ENCODE results near the gene FAM78B.
A peak's percentile ranks its signal among the peaks of the same experiment; 100 is the strongest.

Gene FAM78B

DNA sequence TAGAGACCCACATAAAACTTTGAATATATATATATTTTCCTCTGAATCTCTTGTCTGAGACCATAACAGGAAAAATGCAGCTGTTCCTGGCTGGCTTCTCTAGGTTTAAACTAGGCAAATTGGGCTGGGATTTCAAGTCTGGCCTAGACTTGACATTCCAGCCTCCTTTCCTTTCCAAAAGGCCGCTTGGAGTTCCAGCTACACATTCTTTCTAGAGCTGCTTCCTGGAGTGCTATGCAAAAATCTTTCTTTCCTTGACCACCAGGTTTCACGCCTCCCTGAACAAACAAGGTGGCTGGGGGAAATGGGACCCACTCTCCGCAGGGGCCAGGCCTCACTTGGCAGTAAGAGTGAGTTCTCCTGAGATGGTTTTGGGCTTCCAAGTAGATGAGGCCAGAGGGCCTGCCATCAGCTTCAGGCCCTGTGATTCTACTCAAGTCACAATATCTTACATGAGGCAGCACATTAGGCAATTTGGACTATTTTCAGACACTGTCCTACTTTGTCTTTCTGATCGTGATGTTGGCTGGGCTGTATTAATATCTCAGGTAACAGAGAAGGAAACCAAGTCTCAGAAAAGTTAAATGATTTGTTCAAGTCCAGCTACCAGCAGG lies 102.4 kb downstream of the FAM78B start:
- Histone ChIP-seq H3K18ac (ENCODE audit: low read length) (no peak overlapping the region), H4K91ac (ENCODE audit: low read depth, low read length, poor library complexity) (no peak overlapping the region), H2AK5ac (ENCODE audit: low read depth, low read length) (no peak overlapping the region), H3K27me3 (ENCODE audit: control insufficient read depth in 3 of 3, insufficient read depth in 3 of 3, low read depth in 1 of 3, low read length in 3 of 3) (no peaks in the 10 kb centered on the region), H2BK120ac (ENCODE audit: low read depth, low read length) (no peak overlapping the region), H3K9ac (ENCODE audit: low read depth, low read length, poor library complexity) (no peak overlapping the region), H3K9me3 (replicated peaks in 1 of 2; ENCODE audit: control insufficient read depth in 2 of 2, insufficient read depth in 1 of 2, low read depth in 1 of 2, low read length in 2 of 2) (no peaks in the 10 kb centered on the region), H3K4me1 (ENCODE audit: control insufficient read depth in 2 of 2, insufficient read depth in 1 of 2, low read depth in 1 of 2, low read length in 2 of 2) (peaks cover 0 to 2% of the 10 kb centered on the region in 2 donors), H3K4me3 (ENCODE audit: low read length in 2 of 2) (no peak overlapping the region), H3K36me3 (replicated peaks in 1 of 2; ENCODE audit: control insufficient read depth in 2 of 2, insufficient read depth in 2 of 2, low read length in 2 of 2) (no peaks in the 10 kb centered on the region), H2AFZ (ENCODE audit: low read length) (no peak overlapping the region), H2BK15ac (ENCODE audit: low read length) (no peak overlapping the region), H2BK12ac (ENCODE audit: low read length) (no peak overlapping the region), H2BK5ac (ENCODE audit: low read length) (no peak overlapping the region), H3K14ac (ENCODE audit: low read length) (no peak overlapping the region), H3K79me1 (ENCODE audit: low read depth, low read length) (no peaks in the 10 kb centered on the region), H3K23ac (ENCODE audit: low read depth, low read length, poor library complexity) (no peak overlapping the region), H3K4ac (ENCODE audit: low read length) (no peak overlapping the region), H3K4me2 (ENCODE audit: insufficient read depth, low read length, poor library complexity, severe bottlenecking) (no peak overlapping the region), H4K8ac (ENCODE audit: low read depth, low read length) (no peak overlapping the region), H3K27ac (replicated peaks; ENCODE audit: low read length) (no peak overlapping the region)
- no CpG with 5 or more reads among the region's 4 CpGs for WGBS, 2 donors (ENCODE audit: extremely low coverage in 2 of 2, insufficient read length in 2 of 2, insufficient replicate concordance in 1 of 2)
- DNase-seq (ENCODE audit: low spot score) = no peak

GRCh38 chr1:166063701-166064100 lies 103.1 kb downstream of the FAM78B start:
- Histone ChIP-seq H2BK15ac (ENCODE audit: low read length) (no peak overlapping the region), H3K23ac (ENCODE audit: low read depth, low read length, poor library complexity) (no peak overlapping the region), H3K4me1 (ENCODE audit: control insufficient read depth in 2 of 2, insufficient read depth in 1 of 2, low read depth in 1 of 2, low read length in 2 of 2) (peaks cover 0 to 2% of the 10 kb centered on the region in 2 donors), H2BK5ac (ENCODE audit: low read length) (no peak overlapping the region), H3K4ac (ENCODE audit: low read length) (no peak overlapping the region), H3K9me3 (replicated peaks in 1 of 2; ENCODE audit: control insufficient read depth in 2 of 2, insufficient read depth in 1 of 2, low read depth in 1 of 2, low read length in 2 of 2) (no peaks in the 10 kb centered on the region), H2BK120ac (ENCODE audit: low read depth, low read length) (no peak overlapping the region), H3K36me3 (replicated peaks in 1 of 2; ENCODE audit: control insufficient read depth in 2 of 2, insufficient read depth in 2 of 2, low read length in 2 of 2) (no peaks in the 10 kb centered on the region), H3K18ac (ENCODE audit: low read length) (peak overlapping the region; percentile 13), H2AFZ (ENCODE audit: low read length) (no peak overlapping the region), H3K27me3 (ENCODE audit: control insufficient read depth in 3 of 3, insufficient read depth in 3 of 3, low read depth in 1 of 3, low read length in 3 of 3) (no peaks in the 10 kb centered on the region), H3K79me1 (ENCODE audit: low read depth, low read length) (no peaks in the 10 kb centered on the region), H3K27ac (replicated peaks; ENCODE audit: low read length) (no peak overlapping the region), H2BK12ac (ENCODE audit: low read length) (no peak overlapping the region), H4K91ac (ENCODE audit: low read depth, low read length, poor library complexity) (no peak overlapping the region), H3K4me2 (ENCODE audit: insufficient read depth, low read length, poor library complexity, severe bottlenecking) (no peak overlapping the region), H2AK5ac (ENCODE audit: low read depth, low read length) (no peak overlapping the region), H4K8ac (ENCODE audit: low read depth, low read length) (no peak overlapping the region), H3K9ac (ENCODE audit: low read depth, low read length, poor library complexity) (no peak overlapping the region), H3K4me3 (ENCODE audit: low read length in 2 of 2) (no peak overlapping the region), H3K14ac (ENCODE audit: low read length) (no peak overlapping the region)
- no peak for DNase-seq (ENCODE audit: low spot score)
- WGBS, 2 donors (ENCODE audit: extremely low coverage in 2 of 2, insufficient read length in 2 of 2, insufficient replicate concordance in 1 of 2) = no CpG with 5 or more reads among the region's 1 CpG

DNA sequence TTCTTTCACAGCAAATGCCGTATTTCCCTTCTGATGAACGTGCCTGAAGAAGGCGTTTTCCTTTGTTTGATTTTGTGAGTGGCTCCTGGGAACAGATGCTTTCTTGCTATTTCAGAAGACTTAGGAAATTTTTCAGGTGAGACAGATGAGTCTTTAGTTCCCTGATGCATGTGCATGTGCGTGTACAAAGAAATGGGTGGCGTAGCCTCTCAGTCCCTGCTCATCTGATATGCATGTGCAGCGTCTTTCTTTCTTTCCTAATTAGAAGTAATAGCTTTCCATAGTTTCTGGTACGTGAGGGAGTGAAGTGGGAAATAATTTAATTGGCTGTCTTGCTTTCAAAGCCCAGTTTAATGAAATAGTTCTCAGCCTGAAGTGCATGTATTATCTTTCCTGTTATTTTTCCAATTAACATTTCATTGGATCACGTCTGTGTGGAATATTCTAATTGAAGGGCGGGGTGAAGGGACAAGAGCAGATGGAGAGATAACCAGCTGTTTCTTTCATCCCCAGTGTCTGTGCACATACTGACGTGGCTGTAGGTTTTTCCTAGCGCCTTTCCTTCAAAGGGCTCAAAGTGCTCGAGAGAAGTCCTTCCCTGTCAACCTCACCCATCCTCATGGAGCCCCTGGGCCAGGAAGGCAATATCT lies 104.3 kb downstream of the FAM78B start:
- no peak overlapping the region for H2AK5ac ChIP-seq (ENCODE audit: low read depth, low read length)
- no peaks in the 10 kb centered on the region for H3K27me3 ChIP-seq (ENCODE audit: control insufficient read depth in 3 of 3, insufficient read depth in 3 of 3, low read depth in 1 of 3, low read length in 3 of 3)
- no peak overlapping the region for H2BK5ac ChIP-seq (ENCODE audit: low read length)
- H3K4me1 ChIP-seq (ENCODE audit: control insufficient read depth in 2 of 2, insufficient read depth in 1 of 2, low read depth in 1 of 2, low read length in 2 of 2) = peaks cover 0 to 2% of the 10 kb centered on the region in 2 donors
- no CpG with 5 or more reads among the region's 12 CpGs for WGBS, 2 donors (ENCODE audit: extremely low coverage in 2 of 2, insufficient read length in 2 of 2, insufficient replicate concordance in 1 of 2)
- H3K9ac ChIP-seq (ENCODE audit: low read depth, low read length, poor library complexity) = no peak overlapping the region
- H4K91ac ChIP-seq (ENCODE audit: low read depth, low read length, poor library complexity) = no peak overlapping the region
- no peak overlapping the region for H3K14ac ChIP-seq (ENCODE audit: low read length)
- H2BK15ac ChIP-seq (ENCODE audit: low read length) = no peak overlapping the region
- H3K9me3 ChIP-seq (replicated peaks in 1 of 2; ENCODE audit: control insufficient read depth in 2 of 2, insufficient read depth in 1 of 2, low read depth in 1 of 2, low read length in 2 of 2) = no peaks in the 10 kb centered on the region
- no peaks in the 10 kb centered on the region for H3K36me3 ChIP-seq (replicated peaks in 1 of 2; ENCODE audit: control insufficient read depth in 2 of 2, insufficient read depth in 2 of 2, low read length in 2 of 2)
- no peak overlapping the region for H2AFZ ChIP-seq (ENCODE audit: low read length)
- no peak overlapping the region for H3K4me3 ChIP-seq (ENCODE audit: low read length in 2 of 2)
- no peak overlapping the region for H3K27ac ChIP-seq (replicated peaks; ENCODE audit: low read length)
- no peak overlapping the region for H3K4ac ChIP-seq (ENCODE audit: low read length)
- H2BK120ac ChIP-seq (ENCODE audit: low read depth, low read length) = no peak overlapping the region
- no peaks in the 10 kb centered on the region for H3K79me1 ChIP-seq (ENCODE audit: low read depth, low read length)
- no peak for DNase-seq (ENCODE audit: low spot score)
- no peak overlapping the region for H4K8ac ChIP-seq (ENCODE audit: low read depth, low read length)
- H3K18ac ChIP-seq (ENCODE audit: low read length) = no peak overlapping the region
- no peak overlapping the region for H3K23ac ChIP-seq (ENCODE audit: low read depth, low read length, poor library complexity)
- no peak overlapping the region for H2BK12ac ChIP-seq (ENCODE audit: low read length)
- no peak overlapping the region for H3K4me2 ChIP-seq (ENCODE audit: insufficient read depth, low read length, poor library complexity, severe bottlenecking)

- Histone ChIP-seq H4K8ac (ENCODE audit: low read depth, low read length) (no peak overlapping the region), H3K18ac (ENCODE audit: low read length) (no peak overlapping the region), H3K9ac (ENCODE audit: low read depth, low read length, poor library complexity) (no peak overlapping the region), H2AFZ (ENCODE audit: low read length) (no peak overlapping the region), H2BK5ac (ENCODE audit: low read length) (no peak overlapping the region), H2BK15ac (ENCODE audit: low read length) (no peak overlapping the region), H3K23ac (ENCODE audit: low read depth, low read length, poor library complexity) (no peak overlapping the region), H4K91ac (ENCODE audit: low read depth, low read length, poor library complexity) (no peak overlapping the region), H3K4me2 (ENCODE audit: insufficient read depth, low read length, poor library complexity, severe bottlenecking) (no peak overlapping the region), H3K79me1 (ENCODE audit: low read depth, low read length) (no peaks in the 10 kb centered on the region), H3K14ac (ENCODE audit: low read length) (no peak overlapping the region), H3K27ac (replicated peaks; ENCODE audit: low read length) (no peak overlapping the region), H2AK5ac (ENCODE audit: low read depth, low read length) (no peak overlapping the region), H3K27me3 (ENCODE audit: control insufficient read depth in 3 of 3, insufficient read depth in 3 of 3, low read depth in 1 of 3, low read length in 3 of 3) (no peaks in the 10 kb centered on the region), H2BK12ac (ENCODE audit: low read length) (no peak overlapping the region), H3K36me3 (replicated peaks in 1 of 2; ENCODE audit: control insufficient read depth in 2 of 2, insufficient read depth in 2 of 2, low read length in 2 of 2) (no peaks in the 10 kb centered on the region), H3K9me3 (replicated peaks in 1 of 2; ENCODE audit: control insufficient read depth in 2 of 2, insufficient read depth in 1 of 2, low read depth in 1 of 2, low read length in 2 of 2) (no peaks in the 10 kb centered on the region), H2BK120ac (ENCODE audit: low read depth, low read length) (no peak overlapping the region), H3K4ac (ENCODE audit: low read length) (no peak overlapping the region), H3K4me1 (ENCODE audit: control insufficient read depth in 2 of 2, insufficient read depth in 1 of 2, low read depth in 1 of 2, low read length in 2 of 2) (no peaks in the 10 kb centered on the region), H3K4me3 (ENCODE audit: low read length in 2 of 2) (no peak overlapping the region)
- WGBS, 2 donors (ENCODE audit: extremely low coverage in 2 of 2, insufficient read length in 2 of 2, insufficient replicate concordance in 1 of 2) = no CpG with 5 or more reads among the region's 5 CpGs
- DNase-seq (ENCODE audit: low spot score) = no peak
Measured at GRCh38 chr1:166057650-166058049, 109.2 kb downstream of the FAM78B start.

Data from neuronal stem cell (in vitro differentiated cells).